ENCODE data around the gene ENTPD8.

DNA sequence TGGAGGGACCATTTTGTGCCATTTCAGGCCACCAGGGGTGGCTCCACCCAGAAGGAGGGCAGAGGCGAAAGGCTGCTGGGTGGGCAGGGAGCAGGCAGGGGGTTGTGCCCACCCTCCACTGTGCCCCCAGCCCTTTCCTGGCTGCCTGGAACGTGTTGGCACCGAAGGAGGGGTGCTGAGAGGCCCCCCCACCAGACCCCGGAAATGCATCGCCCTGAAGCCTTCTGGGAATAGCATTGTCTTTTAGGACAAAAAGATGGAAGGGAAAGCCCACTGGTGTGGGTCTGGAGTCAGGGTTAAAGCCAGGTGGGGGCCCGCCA is 12.9 kb downstream of the ENTPD8 start:
- TF ChIP-seq, protein P1, sequence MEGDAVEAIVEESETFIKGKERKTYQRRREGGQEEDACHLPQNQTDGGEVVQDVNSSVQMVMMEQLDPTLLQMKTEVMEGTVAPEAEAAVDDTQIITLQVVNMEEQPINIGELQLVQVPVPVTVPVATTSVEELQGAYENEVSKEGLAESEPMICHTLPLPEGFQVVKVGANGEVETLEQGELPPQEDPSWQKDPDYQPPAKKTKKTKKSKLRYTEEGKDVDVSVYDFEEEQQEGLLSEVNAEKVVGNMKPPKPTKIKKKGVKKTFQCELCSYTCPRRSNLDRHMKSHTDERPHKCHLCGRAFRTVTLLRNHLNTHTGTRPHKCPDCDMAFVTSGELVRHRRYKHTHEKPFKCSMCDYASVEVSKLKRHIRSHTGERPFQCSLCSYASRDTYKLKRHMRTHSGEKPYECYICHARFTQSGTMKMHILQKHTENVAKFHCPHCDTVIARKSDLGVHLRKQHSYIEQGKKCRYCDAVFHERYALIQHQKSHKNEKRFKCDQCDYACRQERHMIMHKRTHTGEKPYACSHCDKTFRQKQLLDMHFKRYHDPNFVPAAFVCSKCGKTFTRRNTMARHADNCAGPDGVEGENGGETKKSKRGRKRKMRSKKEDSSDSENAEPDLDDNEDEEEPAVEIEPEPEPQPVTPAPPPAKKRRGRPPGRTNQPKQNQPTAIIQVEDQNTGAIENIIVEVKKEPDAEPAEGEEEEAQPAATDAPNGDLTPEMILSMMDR (IDR thresholded peaks at IDR 0.05), result no peak
- TF ChIP-seq EZH2phosphoT487 (IDR thresholded peaks at IDR 0.05) (no peak), EZH2 (IDR thresholded peaks at IDR 0.05) (no peak)

All from neural progenitor cell (in vitro differentiated cells).